GM19455 (cell line): ENCODE measurements around the gene TTC23.
A peak's percentile ranks its signal among the peaks of the same experiment; 100 is the strongest.
"Not testable (repeated sequence)": the region's sequence is repeated elsewhere in the genome, so short reads cannot be mapped to it uniquely, and the experiment has no call there.

Experiments
- ATAC-seq: cut with Tn5 transposase; IDR thresholded peaks from one replicate; pipeline ENCODE4 v1.9.1; 2021; ENCODE audit not compliant: unreplicated experiment

TTC23 gene

GRCh38 chr15:99250494-99250856, 1.1 kb upstream of the TTC23 start:
- no peak for ATAC-seq

GRCh38 chr15:99250001-99250400, 620 bp upstream of the TTC23 start:
- no peak for ATAC-seq

- ATAC-seq: no peak
Measured at GRCh38 chr15:99248000-99248715, 1.2 kb downstream of the TTC23 start.

- ATAC-seq: no peak
Measured at GRCh38 chr15:99247062-99247461, 2.3 kb downstream of the TTC23 start.

GRCh38 chr15:99244306-99244705, 5.1 kb downstream of the TTC23 start:
- no peak for ATAC-seq

GRCh38 chr15:99241752-99242151, 7.6 kb downstream of the TTC23 start:
- ATAC-seq: no peak

GRCh38 chr15:99239545-99240198, 9.7 kb downstream of the TTC23 start:
- ATAC-seq: peak; percentile 87

GRCh38 chr15:99238849-99239248, 10.5 kb downstream of the TTC23 start:
- ATAC-seq: no peak

GRCh38 chr15:99234160-99234559, 15.2 kb downstream of the TTC23 start:
- ATAC-seq: not testable (repeated sequence)

GRCh38 chr15:99232740-99233139, 16.6 kb downstream of the TTC23 start:
- ATAC-seq: no peak

- ATAC-seq: no peak
Measured at GRCh38 chr15:99230867-99231266, 18.5 kb downstream of the TTC23 start.

GRCh38 chr15:99228120-99228770, 21.1 kb downstream of the TTC23 start:
- ATAC-seq: no peak

GRCh38 chr15:99226802-99227201, 22.6 kb downstream of the TTC23 start:
- no peak for ATAC-seq

GRCh38 chr15:99224372-99225214, 24.8 kb downstream of the TTC23 start:
- no peak for ATAC-seq

GRCh38 chr15:99213187-99213811, 36.1 kb downstream of the TTC23 start:
- ATAC-seq: peak; percentile 70

GRCh38 chr15:99212406-99212805, 37.0 kb downstream of the TTC23 start:
- ATAC-seq: no peak

- no peak for ATAC-seq
Measured at GRCh38 chr15:99211926-99212325, 37.5 kb downstream of the TTC23 start.

GRCh38 chr15:99210334-99210733, 39.0 kb downstream of the TTC23 start:
- no peak for ATAC-seq

- no peak for ATAC-seq
Measured at GRCh38 chr15:99209326-99209725, 40.1 kb downstream of the TTC23 start.

- no peak for ATAC-seq
Measured at GRCh38 chr15:99207672-99208071, 41.7 kb downstream of the TTC23 start.

- ATAC-seq: no peak
Measured at GRCh38 chr15:99202176-99202552, 47.2 kb downstream of the TTC23 start.
